A549 (cell line): Measurements from ENCODE around the gene PEX14. TPM values are rescaled to one million over a fixed set of nuclear protein-coding genes. Genes with fewer than 3 reads are reported as not detected.

Experiments
- ATAC-seq, 2 experiments: fragments of 200-7000 bp in 1 of 2; fragments of >200 bp in 1 of 2; cut with Nextera tagmentation in 1 of 2; cut with Tn5 transposase in 1 of 2; 3 replicates each; pipeline versions ENCODE4 v1.8.0 to v1.9.1; 2018 to 2020; ENCODE audit warnings: mild to moderate bottlenecking in 1 of 2, moderate library complexity in 1 of 2
- CTCF ChIA-PET: fragments of 300-600 bp; sonication (Branson Sonifier 250); formaldehyde crosslinking; extraction: SDS; loops from one replicate; lab custom pipeline; 2021; ENCODE audit warnings: antibody characterized with exemption, inconsistent platforms; lab: Yijun Ruan, JAX
- POLR2A ChIA-PET: fragments of 350-600 bp; formaldehyde crosslinking; extraction: SDS; loops from one replicate; lab custom pipeline; 2021; ENCODE audit warnings: antibody characterized with exemption, inconsistent platforms; lab: Yijun Ruan, JAX
- DNase-seq, 2 experiments: peaks; one replicate each; pipeline versions ENCODE4 v3.0.0 to v3.0.0-alpha.2; 2011 to 2016; ENCODE audit warnings: low read depth in 1 of 2, low spot score in 1 of 2
- FAIRE-seq: peaks from 2 replicates; lab custom pipeline; 2011; peaks lifted over from hg19 to GRCh38; lab: Jason Lieb, UNC
- H3K27ac ChIP-seq, 2 experiments: fragments of >200 bp; sonication (Bioruptor Twin); formaldehyde crosslinking; 3 replicates each; pipeline ENCODE4 v1.5.1; 2016 to 2017
- H3K4me1 ChIP-seq: fragments of >200 bp; sonication (Bioruptor Twin); formaldehyde crosslinking; 3 replicates; pipeline ENCODE4 v1.6.1; 2016
- H3K4me2 ChIP-seq: fragments of >200 bp; sonication (Bioruptor Twin); formaldehyde crosslinking; 3 replicates; pipeline ENCODE4 v1.6.1; 2016
- H3K4me3 ChIP-seq: fragments of >200 bp; sonication (Bioruptor Twin); formaldehyde crosslinking; 3 replicates; pipeline ENCODE4 v1.5.1; 2016
- H3K9me3 ChIP-seq: fragments of >200 bp; sonication (Bioruptor Twin); formaldehyde crosslinking; 3 replicates; pipeline ENCODE4 v1.6.1; 2016
- CBX2 ChIP-seq: fragments of 200-600 bp; sonication (generic); IDR thresholded peaks from 2 replicates; pipeline ENCODE4 v1.6.1; 2016; ENCODE audit warnings: low read depth, mild to moderate bottlenecking, borderline replicate concordance
- CBX8 ChIP-seq: fragments of 200-600 bp; sonication (generic); IDR thresholded peaks from 2 replicates; pipeline ENCODE4 v1.6.1; 2016
- CEBPB ChIP-seq, 2 experiments: fragments of >200 bp in 1 of 2; sonication (Bioruptor Twin) in 1 of 2; formaldehyde crosslinking in 1 of 2; IDR thresholded peaks; 2 replicates each; pipeline ENCODE4 v1.6.1; 2012 to 2016
- CHD2 ChIP-seq: fragments of 150-350 bp; IDR thresholded peaks from 2 replicates; pipeline ENCODE4 v1.6.1; 2014; ENCODE audit warnings: low read length; ENCODE audit not compliant: partially characterized antibody
- CHD4 ChIP-seq: fragments of 200-600 bp; sonication (generic); IDR thresholded peaks from 2 replicates; pipeline ENCODE4 v1.6.1; 2016; ENCODE audit warnings: antibody characterized with exemption, mild to moderate bottlenecking, borderline replicate concordance
- FOSL2 ChIP-seq, 2 experiments: fragments of 450-650 bp in 1 of 2; fragments of >200 bp in 1 of 2; sonication (Bioruptor Twin) in 1 of 2; formaldehyde crosslinking; IDR thresholded peaks; 2 replicates each; pipeline versions ENCODE4 v1.5.0 to v1.6.1; 2016 to 2020; ENCODE audit warnings: mild to moderate bottlenecking in 1 of 2, moderate library complexity in 1 of 2
- HDAC2 ChIP-seq: fragments of 200-600 bp; sonication (generic); IDR thresholded peaks from 2 replicates; pipeline ENCODE4 v1.6.1; 2016
- HOXA7 ChIP-seq: fragments of 250-450 bp; sonication (Bioruptor Pico); IDR thresholded peaks from 2 replicates; pipeline ENCODE4 v1.5.0; 2020; ENCODE audit warnings: mild to moderate bottlenecking, moderate library complexity
- HOXB5 ChIP-seq: fragments of 250-450 bp; sonication (Bioruptor Pico); IDR thresholded peaks from 2 replicates; pipeline ENCODE4 v1.5.0; 2020; ENCODE audit warnings: mild to moderate bottlenecking, moderate library complexity
- KDM5A ChIP-seq: fragments of 200-600 bp; sonication (generic); IDR thresholded peaks from 2 replicates; pipeline ENCODE4 v1.6.1; 2016; ENCODE audit warnings: antibody characterized with exemption, mild to moderate bottlenecking
- MAFK ChIP-seq: fragments of 450-650 bp; IDR thresholded peaks from 2 replicates; pipeline ENCODE4 v1.6.1; 2014; ENCODE audit not compliant: partially characterized antibody
- NFE2L2 ChIP-seq: fragments of 150-350 bp; conservative IDR thresholded peaks from 2 replicates; pipeline ENCODE4 v1.6.1; 2014; ENCODE audit warnings: low read length
- POLR2A ChIP-seq: IDR thresholded peaks from 2 replicates; pipeline ENCODE4 v1.6.1; 2012; ENCODE audit warnings: mild to moderate bottlenecking, low read length
- RAD21 ChIP-seq, 2 experiments: fragments of >200 bp in 1 of 2; sonication (Bioruptor Twin) in 1 of 2; formaldehyde crosslinking in 1 of 2; IDR thresholded peaks in 1 of 2; conservative IDR thresholded peaks in 1 of 2; 2 replicates in 1 of 2; 3 replicates in 1 of 2; pipeline ENCODE4 v1.6.1; 2012 to 2018; ENCODE audit warnings: inconsistent platforms in 1 of 2
- RARB ChIP-seq: fragments of 250-450 bp; sonication (Bioruptor Pico); IDR thresholded peaks from 2 replicates; pipeline ENCODE4 v1.8.0; 2021; ENCODE audit warnings: mild to moderate bottlenecking, moderate library complexity
- SMC3 ChIP-seq: fragments of >200 bp; sonication (Bioruptor Twin); formaldehyde crosslinking; IDR thresholded peaks from 3 replicates; pipeline ENCODE4 v1.6.1; 2018; ENCODE audit warnings: inconsistent platforms
- TFCP2L1 ChIP-seq: fragments of 250-450 bp; sonication (Bioruptor Pico); IDR thresholded peaks from 2 replicates; pipeline ENCODE4 v1.5.0; 2021; ENCODE audit warnings: mild to moderate bottlenecking
- ZC3H11A ChIP-seq: fragments of 450-650 bp; IDR thresholded peaks from 2 replicates; pipeline ENCODE4 v1.6.1; 2014; ENCODE audit warnings: antibody characterized with exemption, mild to moderate bottlenecking
- ZFP36 ChIP-seq: fragments of 450-650 bp; IDR thresholded peaks from 2 replicates; pipeline ENCODE4 v1.6.1; 2014; ENCODE audit warnings: borderline replicate concordance; ENCODE audit not compliant: partially characterized antibody
- WGBS: methylation state at CpG from one replicate; pipeline ENCODE4 v1.1.6; 2017; ENCODE audit errors: missing lambda C conversion rate; 5-methylcytosine and 5-hydroxymethylcytosine counted together
- polyA plus RNA-seq, 4 experiments: library from polyadenylated mRNA; depleted of rRNA in 3 of 4; stranded (reverse); fragments of >200 nt; fragmentation: RNase III in 1 of 4; extraction: RNeasy Plus Mini Kit Qiagen cat#74134 plus additional on column Dnase treatment in 1 of 4; gene quantifications; 2 replicates in 3 of 4; 3 replicates in 1 of 4; pipeline ENCODE4 v1.2.3, GENCODE V29; 2011 to 2017
- TF ChIP-seq, protein P1 (sequence below): fragments of 250-450 bp; sonication (Bioruptor Pico); IDR thresholded peaks from 2 replicates; pipeline ENCODE4 v1.5.0; 2021; ENCODE audit warnings: mild to moderate bottlenecking, moderate library complexity, borderline replicate concordance
- TF ChIP-seq, protein P2 (sequence below): fragments of 250-450 bp; sonication (Bioruptor Pico); IDR thresholded peaks from 2 replicates; pipeline ENCODE4 v1.5.0; 2020; ENCODE audit warnings: low read depth, mild to moderate bottlenecking, moderate library complexity
- TF ChIP-seq, protein P3 (sequence below): fragments of 450-650 bp; IDR thresholded peaks from 2 replicates; pipeline ENCODE4 v1.6.1; 2014; ENCODE audit warnings: antibody characterized with exemption

The PEX14 gene
- polyA plus RNA-seq, 2 of the 4 experiments (the other 2 are of a cell fraction) = 7.7 to 15.0 TPM

DNA sequence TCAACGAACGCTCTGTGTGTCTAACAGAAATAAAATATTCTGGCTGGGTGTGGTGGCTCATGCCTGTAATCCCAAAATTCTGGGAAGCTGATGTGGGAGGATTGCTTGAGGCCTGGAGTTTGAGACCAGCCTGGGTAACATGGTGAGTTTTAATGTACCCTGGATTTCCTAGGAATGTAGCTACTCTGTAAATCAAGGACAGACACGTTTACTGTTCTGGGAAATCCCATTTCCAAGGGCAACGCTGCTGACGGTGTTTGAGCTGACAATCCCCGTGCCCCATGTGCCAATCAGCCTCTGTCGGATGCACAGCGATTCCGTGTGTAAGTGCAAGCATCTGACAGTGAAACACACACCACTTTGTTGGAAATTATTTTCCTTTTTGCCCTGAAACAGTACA is 16.9 kb upstream of the PEX14 start:
- DNase-seq (no peak), FAIRE-seq (no peak), ATAC-seq (no peak)
- Histone ChIP-seq H3K4me2 (no peak overlapping the region), H3K9me3 (no peaks in the 10 kb centered on the region), H3K27ac (peak overlapping the region in 1 of 2 experiments; percentile 31; a peak in 1 of 6 replicates), H3K4me1 (peaks cover 18% of the 10 kb centered on the region), H3K4me3 (no peak overlapping the region)
- CTCF ChIA-PET = interaction anchor here (0.8 to 1.1 kb wide), 2 partner anchors 27 to 37 kb away, joined by 3 to 5 read pairs; no protein-coding TSS in a partner anchor
- no peak for TF ChIP-seq POLR2A
- TF ChIP-seq, protein P1, sequence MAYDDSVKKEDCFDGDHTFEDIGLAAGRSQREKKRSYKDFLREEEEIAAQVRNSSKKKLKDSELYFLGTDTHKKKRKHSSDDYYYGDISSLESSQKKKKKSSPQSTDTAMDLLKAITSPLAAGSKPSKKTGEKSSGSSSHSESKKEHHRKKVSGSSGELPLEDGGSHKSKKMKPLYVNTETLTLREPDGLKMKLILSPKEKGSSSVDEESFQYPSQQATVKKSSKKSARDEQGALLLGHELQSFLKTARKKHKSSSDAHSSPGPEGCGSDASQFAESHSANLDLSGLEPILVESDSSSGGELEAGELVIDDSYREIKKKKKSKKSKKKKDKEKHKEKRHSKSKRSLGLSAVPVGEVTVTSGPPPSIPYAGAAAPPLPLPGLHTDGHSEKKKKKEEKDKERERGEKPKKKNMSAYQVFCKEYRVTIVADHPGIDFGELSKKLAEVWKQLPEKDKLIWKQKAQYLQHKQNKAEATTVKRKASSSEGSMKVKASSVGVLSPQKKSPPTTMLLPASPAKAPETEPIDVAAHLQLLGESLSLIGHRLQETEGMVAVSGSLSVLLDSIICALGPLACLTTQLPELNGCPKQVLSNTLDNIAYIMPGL (CRISPR knock-in tag) = no peak
- no peak for TF ChIP-seq RARB
- no peak for TF ChIP-seq HOXA7 (CRISPR knock-in tag)
- no peak for TF ChIP-seq CHD4
- TF ChIP-seq HDAC2 = no peak
- TF ChIP-seq KDM5A = no peak
- no peak for TF ChIP-seq TFCP2L1
- no peak for TF ChIP-seq HOXB5 (CRISPR knock-in tag)
- TF ChIP-seq SMC3 = no peak
- TF ChIP-seq CHD2 = no peak
- TF ChIP-seq CBX2 = no peak
- no peak for TF ChIP-seq ZFP36
- TF ChIP-seq, protein P2, sequence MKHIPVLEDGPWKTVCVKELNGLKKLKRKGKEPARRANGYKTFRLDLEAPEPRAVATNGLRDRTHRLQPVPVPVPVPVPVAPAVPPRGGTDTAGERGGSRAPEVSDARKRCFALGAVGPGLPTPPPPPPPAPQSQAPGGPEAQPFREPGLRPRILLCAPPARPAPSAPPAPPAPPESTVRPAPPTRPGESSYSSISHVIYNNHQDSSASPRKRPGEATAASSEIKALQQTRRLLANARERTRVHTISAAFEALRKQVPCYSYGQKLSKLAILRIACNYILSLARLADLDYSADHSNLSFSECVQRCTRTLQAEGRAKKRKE (CRISPR knock-in tag) = no peak
- TF ChIP-seq ZC3H11A = no peak
- no peak for TF ChIP-seq CBX8
- TF ChIP-seq CEBPB (IDR thresholded peaks at IDR 0.05) = no peak
- POLR2A ChIA-PET = interaction anchor here (1.0 kb wide), 1 partner anchor 13 kb away, joined by 3 read pairs; no protein-coding TSS in a partner anchor
- WGBS = 90% methylated on average over 9 of the region's 9 CpGs

DNA sequence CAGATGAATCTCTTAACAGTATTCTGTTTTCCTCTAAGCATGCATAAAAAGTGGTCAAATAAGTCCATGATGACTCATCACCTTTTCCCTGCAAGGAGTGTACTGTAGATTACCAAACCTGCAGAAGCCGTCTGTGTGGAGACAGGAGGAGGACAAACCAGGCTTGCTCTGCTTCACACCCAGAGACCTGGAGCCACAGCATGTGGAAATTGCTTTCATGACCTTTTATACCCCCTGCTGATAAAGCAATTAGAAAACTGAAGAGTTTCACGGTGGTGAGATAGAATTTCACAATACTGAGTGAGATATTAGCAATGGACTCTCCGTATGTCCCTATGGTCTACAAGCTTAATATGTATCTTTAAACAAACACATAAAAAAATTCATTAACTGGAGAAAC is 15.6 kb upstream of the PEX14 start:
- peak overlapping the region; percentile 62 for H3K4me2 ChIP-seq
- FAIRE-seq = no peak
- TF ChIP-seq MAFK = peak; percentile 91
- no peak for TF ChIP-seq RAD21 (conservative IDR thresholded peaks at IDR 0.05 in 1 of 2, IDR thresholded peaks at IDR 0.05 in 1 of 2)
- TF ChIP-seq CEBPB (IDR thresholded peaks at IDR 0.05) = peak; percentile 31 to 49; a peak in 1 of 4 replicates
- TF ChIP-seq, protein P2 (CRISPR knock-in tag) = no peak
- TF ChIP-seq NFE2L2 = 0 out of 2 replicates have a peak, but pooled peaks have one; percentile 51
- 0 out of 2 replicates have a peak, but pooled peaks have one; percentile 29 for TF ChIP-seq FOSL2 (IDR thresholded peaks at IDR 0.05)
- TF ChIP-seq FOSL2 (CRISPR knock-in tag; IDR thresholded peaks at IDR 0.05) = peak; percentile 92
- TF ChIP-seq, protein P3, sequence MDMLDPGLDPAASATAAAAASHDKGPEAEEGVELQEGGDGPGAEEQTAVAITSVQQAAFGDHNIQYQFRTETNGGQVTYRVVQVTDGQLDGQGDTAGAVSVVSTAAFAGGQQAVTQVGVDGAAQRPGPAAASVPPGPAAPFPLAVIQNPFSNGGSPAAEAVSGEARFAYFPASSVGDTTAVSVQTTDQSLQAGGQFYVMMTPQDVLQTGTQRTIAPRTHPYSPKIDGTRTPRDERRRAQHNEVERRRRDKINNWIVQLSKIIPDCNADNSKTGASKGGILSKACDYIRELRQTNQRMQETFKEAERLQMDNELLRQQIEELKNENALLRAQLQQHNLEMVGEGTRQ = no peak
- TF ChIP-seq, all 56 proteins: peak for 4
- Histone ChIP-seq H3K4me3 (no peak overlapping the region), H3K27ac (peak overlapping the region; percentile 68 to 81), H3K4me1 (peaks cover 18% of the 10 kb centered on the region), H3K9me3 (no peaks in the 10 kb centered on the region)
- 2% methylated on average over 2 of the region's 3 CpGs for WGBS
- DNase-seq = peak; percentile 33 to 65
- ChIA-PET POLR2A (interaction anchor here (0.6 kb wide), 1 partner anchor 15 kb away, joined by 5 read pairs; no protein-coding TSS in a partner anchor), CTCF (interaction anchor here (2.8 kb wide), 1 partner anchor 35 kb away, joined by 10 read pairs; no protein-coding TSS in a partner anchor)
- peak; percentile 81 to 84 for ATAC-seq
